ENCODE data around the gene UPK1B.

DNA sequence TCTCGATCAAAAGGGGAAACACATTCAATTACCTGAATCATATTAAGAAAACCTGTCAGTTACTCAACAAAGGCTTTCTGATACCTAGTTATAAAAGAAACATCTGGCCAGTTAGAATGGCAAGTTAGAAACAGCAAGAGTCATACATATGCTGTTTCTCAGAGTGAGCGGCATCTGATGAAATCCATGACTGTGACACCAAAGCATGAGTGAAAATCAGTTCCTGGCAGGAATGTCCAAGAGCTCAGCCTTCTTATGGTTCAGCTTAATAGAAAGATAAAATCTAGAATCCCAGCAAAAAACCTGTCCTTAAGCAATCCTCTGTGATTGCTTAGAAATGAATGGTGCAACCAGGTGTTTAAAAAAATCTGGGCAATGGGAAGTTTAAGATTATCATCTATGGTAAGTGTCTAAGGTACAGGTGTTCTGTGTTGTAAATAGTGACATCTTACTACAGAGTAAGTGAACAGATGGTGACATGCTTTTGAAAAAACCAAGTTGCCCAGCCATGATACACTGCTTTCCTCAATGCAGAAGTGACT, 48.5 kb downstream of the UPK1B start:
- TF ChIP-seq, protein P1, sequence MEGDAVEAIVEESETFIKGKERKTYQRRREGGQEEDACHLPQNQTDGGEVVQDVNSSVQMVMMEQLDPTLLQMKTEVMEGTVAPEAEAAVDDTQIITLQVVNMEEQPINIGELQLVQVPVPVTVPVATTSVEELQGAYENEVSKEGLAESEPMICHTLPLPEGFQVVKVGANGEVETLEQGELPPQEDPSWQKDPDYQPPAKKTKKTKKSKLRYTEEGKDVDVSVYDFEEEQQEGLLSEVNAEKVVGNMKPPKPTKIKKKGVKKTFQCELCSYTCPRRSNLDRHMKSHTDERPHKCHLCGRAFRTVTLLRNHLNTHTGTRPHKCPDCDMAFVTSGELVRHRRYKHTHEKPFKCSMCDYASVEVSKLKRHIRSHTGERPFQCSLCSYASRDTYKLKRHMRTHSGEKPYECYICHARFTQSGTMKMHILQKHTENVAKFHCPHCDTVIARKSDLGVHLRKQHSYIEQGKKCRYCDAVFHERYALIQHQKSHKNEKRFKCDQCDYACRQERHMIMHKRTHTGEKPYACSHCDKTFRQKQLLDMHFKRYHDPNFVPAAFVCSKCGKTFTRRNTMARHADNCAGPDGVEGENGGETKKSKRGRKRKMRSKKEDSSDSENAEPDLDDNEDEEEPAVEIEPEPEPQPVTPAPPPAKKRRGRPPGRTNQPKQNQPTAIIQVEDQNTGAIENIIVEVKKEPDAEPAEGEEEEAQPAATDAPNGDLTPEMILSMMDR (IDR thresholded peaks at IDR 0.05; ENCODE audit: low read depth, low read length, missing input control): no peak
- TF ChIP-seq, protein P2, sequence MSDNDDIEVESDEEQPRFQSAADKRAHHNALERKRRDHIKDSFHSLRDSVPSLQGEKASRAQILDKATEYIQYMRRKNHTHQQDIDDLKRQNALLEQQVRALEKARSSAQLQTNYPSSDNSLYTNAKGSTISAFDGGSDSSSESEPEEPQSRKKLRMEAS (IDR thresholded peaks at IDR 0.05): no peak
- TF ChIP-seq, protein P3, sequence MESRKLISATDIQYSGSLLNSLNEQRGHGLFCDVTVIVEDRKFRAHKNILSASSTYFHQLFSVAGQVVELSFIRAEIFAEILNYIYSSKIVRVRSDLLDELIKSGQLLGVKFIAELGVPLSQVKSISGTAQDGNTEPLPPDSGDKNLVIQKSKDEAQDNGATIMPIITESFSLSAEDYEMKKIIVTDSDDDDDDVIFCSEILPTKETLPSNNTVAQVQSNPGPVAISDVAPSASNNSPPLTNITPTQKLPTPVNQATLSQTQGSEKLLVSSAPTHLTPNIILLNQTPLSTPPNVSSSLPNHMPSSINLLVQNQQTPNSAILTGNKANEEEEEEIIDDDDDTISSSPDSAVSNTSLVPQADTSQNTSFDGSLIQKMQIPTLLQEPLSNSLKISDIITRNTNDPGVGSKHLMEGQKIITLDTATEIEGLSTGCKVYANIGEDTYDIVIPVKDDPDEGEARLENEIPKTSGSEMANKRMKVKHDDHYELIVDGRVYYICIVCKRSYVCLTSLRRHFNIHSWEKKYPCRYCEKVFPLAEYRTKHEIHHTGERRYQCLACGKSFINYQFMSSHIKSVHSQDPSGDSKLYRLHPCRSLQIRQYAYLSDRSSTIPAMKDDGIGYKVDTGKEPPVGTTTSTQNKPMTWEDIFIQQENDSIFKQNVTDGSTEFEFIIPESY (IDR thresholded peaks at IDR 0.05): no peak
- TF ChIP-seq, protein P4, sequence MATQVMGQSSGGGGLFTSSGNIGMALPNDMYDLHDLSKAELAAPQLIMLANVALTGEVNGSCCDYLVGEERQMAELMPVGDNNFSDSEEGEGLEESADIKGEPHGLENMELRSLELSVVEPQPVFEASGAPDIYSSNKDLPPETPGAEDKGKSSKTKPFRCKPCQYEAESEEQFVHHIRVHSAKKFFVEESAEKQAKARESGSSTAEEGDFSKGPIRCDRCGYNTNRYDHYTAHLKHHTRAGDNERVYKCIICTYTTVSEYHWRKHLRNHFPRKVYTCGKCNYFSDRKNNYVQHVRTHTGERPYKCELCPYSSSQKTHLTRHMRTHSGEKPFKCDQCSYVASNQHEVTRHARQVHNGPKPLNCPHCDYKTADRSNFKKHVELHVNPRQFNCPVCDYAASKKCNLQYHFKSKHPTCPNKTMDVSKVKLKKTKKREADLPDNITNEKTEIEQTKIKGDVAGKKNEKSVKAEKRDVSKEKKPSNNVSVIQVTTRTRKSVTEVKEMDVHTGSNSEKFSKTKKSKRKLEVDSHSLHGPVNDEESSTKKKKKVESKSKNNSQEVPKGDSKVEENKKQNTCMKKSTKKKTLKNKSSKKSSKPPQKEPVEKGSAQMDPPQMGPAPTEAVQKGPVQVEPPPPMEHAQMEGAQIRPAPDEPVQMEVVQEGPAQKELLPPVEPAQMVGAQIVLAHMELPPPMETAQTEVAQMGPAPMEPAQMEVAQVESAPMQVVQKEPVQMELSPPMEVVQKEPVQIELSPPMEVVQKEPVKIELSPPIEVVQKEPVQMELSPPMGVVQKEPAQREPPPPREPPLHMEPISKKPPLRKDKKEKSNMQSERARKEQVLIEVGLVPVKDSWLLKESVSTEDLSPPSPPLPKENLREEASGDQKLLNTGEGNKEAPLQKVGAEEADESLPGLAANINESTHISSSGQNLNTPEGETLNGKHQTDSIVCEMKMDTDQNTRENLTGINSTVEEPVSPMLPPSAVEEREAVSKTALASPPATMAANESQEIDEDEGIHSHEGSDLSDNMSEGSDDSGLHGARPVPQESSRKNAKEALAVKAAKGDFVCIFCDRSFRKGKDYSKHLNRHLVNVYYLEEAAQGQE (IDR thresholded peaks at IDR 0.05): no peak
- TF ChIP-seq TAF1 (conservative IDR thresholded peaks at IDR 0.05): no peak
- no peak for TF ChIP-seq SP1 (IDR thresholded peaks at IDR 0.05)
- TF ChIP-seq NR2F2 (IDR thresholded peaks at IDR 0.05): no peak
- TF ChIP-seq JUND (IDR thresholded peaks at IDR 0.05): no peak
